NT2/D1 (cell line): Measurements from ENCODE around the gene TTC22.

Source experiments
- SUZ12 ChIP-seq: IDR thresholded peaks from 2 replicates; pipeline ENCODE4 v1.6.1; 2011; ENCODE audit not compliant: insufficient read length, insufficient read depth; ENCODE audit errors: extremely low read depth
- YY1 ChIP-seq: IDR thresholded peaks from 2 replicates; pipeline ENCODE4 v1.6.1; 2011; ENCODE audit not compliant: insufficient read length, insufficient read depth
- ZNF274 ChIP-seq: IDR thresholded peaks from 2 replicates; pipeline ENCODE4 v1.6.1; 2011; ENCODE audit warnings: mild to moderate bottlenecking, low read depth, low read length

GRCh38 chr1:54833121-54833520, 32.0 kb upstream of the TTC22 start:
- no peak for TF ChIP-seq SUZ12
- TF ChIP-seq ZNF274, result no peak
- TF ChIP-seq YY1, result no peak
